IMR-90 (cell line): ENCODE results near the gene OSBPL3.

ENCODE experiments used
- CEBPB ChIP-seq: IDR thresholded peaks from 2 replicates; pipeline ENCODE4 v1.6.1; 2012; ENCODE audit warnings: low read depth, low read length, improper control_type of control experiment
- CHD1 ChIP-seq: IDR thresholded peaks from 2 replicates; pipeline ENCODE4 v1.6.1; 2012; ENCODE audit warnings: low read depth, low read length, improper control_type of control experiment
- CTCF ChIP-seq: conservative IDR thresholded peaks from 2 replicates; pipeline ENCODE4 v1.5.1; 2012; ENCODE audit warnings: mild to moderate bottlenecking, low read depth, low read length, improper control_type of control experiment
- MAFK ChIP-seq: IDR thresholded peaks from 2 replicates; pipeline ENCODE4 v1.6.1; 2012; ENCODE audit warnings: low read depth, low read length, improper control_type of control experiment
- POLR2A ChIP-seq: IDR thresholded peaks from 2 replicates; pipeline ENCODE4 v1.6.1; 2012; ENCODE audit warnings: mild to moderate bottlenecking, low read depth, low read length
- RAD21 ChIP-seq: IDR thresholded peaks from 2 replicates; pipeline ENCODE4 v1.6.1; 2012; ENCODE audit warnings: low read length, improper control_type of control experiment
- RFX5 ChIP-seq: IDR thresholded peaks from 2 replicates; pipeline ENCODE4 v1.8.0; 2012; ENCODE audit warnings: low read depth, mild to moderate bottlenecking, low read length, moderate library complexity

- TF ChIP-seq CEBPB (no peak), POLR2A (no peak), CTCF (no peak), RAD21 (no peak), CHD1 (no peak), RFX5 (no peak), MAFK (no peak)
Observed at GRCh38 chr7:24854866-24855265, 125.1 kb downstream of the OSBPL3 start.
